PC-3 (cell line): Measurements from ENCODE around the gene HSD17B12. TPM values are rescaled to one million over a fixed set of nuclear protein-coding genes. Genes with fewer than 3 reads are reported as not detected.

ENCODE experiments used
- ATAC-seq: fragments of 200-7000 bp; cut with Tn5 transposase; 2 replicates; pipeline ENCODE4 v1.9.1; 2020; ENCODE audit warnings: mild to moderate bottlenecking, moderate library complexity
- BruUV-seq: library from RNA; stranded (reverse); fragments of 400-500 nt; replicated peaks from 2 replicates; lab custom pipeline; 2021; lab: Mats Ljungman, UMichigan
- CTCF ChIA-PET: fragments of 300-600 bp; sonication (Branson Sonifier 250); formaldehyde crosslinking; loops from one replicate; lab custom pipeline; 2022; ENCODE audit warnings: antibody characterized with exemption; lab: Charles Lee
- POLR2A ChIA-PET: fragments of 300-600 bp; sonication (Branson Sonifier 250); formaldehyde crosslinking; loops from one replicate; lab custom pipeline; 2022; ENCODE audit warnings: antibody characterized with exemption; ENCODE audit not compliant: unreplicated experiment; lab: Charles Lee
- DNase-seq: peaks from one replicate; pipeline ENCODE4 v3.0.0-alpha.2; 2015
- H2AFZ ChIP-seq: fragments of 300-600 bp; sonication (generic); 2 replicates; pipeline ENCODE4 v1.6.0; 2016; ENCODE audit warnings: antibody characterized with exemption, low read length
- H3F3A ChIP-seq: fragments of 300-600 bp; sonication (generic); one replicate; pipeline ENCODE4 v1.6.0; 2017; ENCODE audit warnings: antibody characterized with exemption, low read length, control low read depth, mild to moderate bottlenecking; ENCODE audit not compliant: unreplicated experiment
- H3K27ac ChIP-seq: fragments of 300-600 bp; sonication (generic); 2 replicates; pipeline ENCODE4 v1.5.1; 2016; ENCODE audit warnings: mild to moderate bottlenecking, low read length
- H3K27me3 ChIP-seq: fragments of 300-600 bp; sonication (generic); 2 replicates; pipeline ENCODE4 v1.6.1; 2016; ENCODE audit warnings: low read length, mixed read lengths
- H3K36me3 ChIP-seq: fragments of 300-600 bp; sonication (generic); 2 replicates; pipeline ENCODE4 v1.6.1; 2016; ENCODE audit warnings: low read depth, mixed run types, low read length, mixed read lengths
- H3K4me1 ChIP-seq: fragments of 300-600 bp; sonication (generic); 2 replicates; pipeline ENCODE4 v1.5.1; 2016; ENCODE audit warnings: low read length; ENCODE audit not compliant: insufficient read depth
- H3K4me2 ChIP-seq: fragments of 300-600 bp; sonication (generic); 2 replicates; pipeline ENCODE4 v1.6.0; 2016; ENCODE audit warnings: low read length
- H3K4me3 ChIP-seq: fragments of 300-600 bp; sonication (generic); 2 replicates; pipeline ENCODE4 v1.5.1; 2016; ENCODE audit warnings: mild to moderate bottlenecking, low read length, mixed read lengths
- H3K79me2 ChIP-seq: fragments of 300-600 bp; sonication (generic); 2 replicates; pipeline ENCODE4 v1.6.1; 2017; ENCODE audit warnings: low read length, mixed read lengths
- H3K9ac ChIP-seq: fragments of 300-600 bp; sonication (generic); 2 replicates; pipeline ENCODE4 v1.6.0; 2016; ENCODE audit warnings: mild to moderate bottlenecking, low read length
- H3K9me2 ChIP-seq: fragments of 300-600 bp; sonication (generic); replicated peaks from 2 replicates; pipeline ENCODE4 v1.6.1; 2016; ENCODE audit warnings: mixed run types, low read length, mixed read lengths
- H3K9me3 ChIP-seq: fragments of 300-600 bp; sonication (generic); 2 replicates; pipeline ENCODE4 v1.6.1; 2016; ENCODE audit warnings: low read length, mixed read lengths
- H4K20me1 ChIP-seq: fragments of 300-600 bp; sonication (generic); 2 replicates; pipeline ENCODE4 v1.6.1; 2016; ENCODE audit warnings: low read length, mixed read lengths
- EZH2 ChIP-seq: fragments of 300-600 bp; sonication (generic); IDR thresholded peaks from one replicate; pipeline ENCODE4 v1.6.1; 2017; ENCODE audit warnings: antibody characterized with exemption, mild to moderate bottlenecking, low read length; ENCODE audit not compliant: unreplicated experiment
- EZH2phosphoT487 ChIP-seq: fragments of 300-600 bp; sonication (generic); IDR thresholded peaks from 2 replicates; pipeline ENCODE4 v1.6.1; 2018; ENCODE audit warnings: mild to moderate bottlenecking, antibody characterized with exemption, low read length, borderline replicate concordance
- intact Hi-C: fragments of 100-400 bp; cut with micrococcal nuclease; formaldehyde crosslinking; loops from 2 replicates; pipeline ENCODE4 v1.9.0; 2023
- total RNA-seq: library from RNA; depleted of rRNA; stranded (reverse); fragments of >200 nt; gene quantifications from 2 replicates; pipeline ENCODE4 v1.2.3, GENCODE V29; 2014
- TF ChIP-seq, protein P1 (sequence below): fragments of 300-600 bp; sonication (generic); conservative IDR thresholded peaks from 2 replicates; pipeline ENCODE4 v1.5.1; 2017; ENCODE audit warnings: antibody characterized with exemption, low read depth, mild to moderate bottlenecking, low read length

Gene HSD17B12
- total RNA-seq, 1 experiment from 2014 or later = 77.6 TPM

- POLR2A ChIA-PET = no interaction called here
- no peak overlapping the region for H3K4me2 ChIP-seq
- CTCF ChIA-PET = no interaction called here
- H3K79me2 ChIP-seq = peaks cover 90% of the 10 kb centered on the region
- no peak overlapping the region for H3K27ac ChIP-seq
- no peak overlapping the region for H3K9ac ChIP-seq
- intact Hi-C loops = no loop called here
- ATAC-seq (no peak), DNase-seq (peak; percentile 4)
- peaks cover 19% of the 10 kb centered on the region for H3K36me3 ChIP-seq
- no peaks in the 10 kb centered on the region for H3K27me3 ChIP-seq
- H3K4me1 ChIP-seq = peaks cover 21% of the 10 kb centered on the region
- TF ChIP-seq EZH2 = no peak
- TF ChIP-seq, protein P1, sequence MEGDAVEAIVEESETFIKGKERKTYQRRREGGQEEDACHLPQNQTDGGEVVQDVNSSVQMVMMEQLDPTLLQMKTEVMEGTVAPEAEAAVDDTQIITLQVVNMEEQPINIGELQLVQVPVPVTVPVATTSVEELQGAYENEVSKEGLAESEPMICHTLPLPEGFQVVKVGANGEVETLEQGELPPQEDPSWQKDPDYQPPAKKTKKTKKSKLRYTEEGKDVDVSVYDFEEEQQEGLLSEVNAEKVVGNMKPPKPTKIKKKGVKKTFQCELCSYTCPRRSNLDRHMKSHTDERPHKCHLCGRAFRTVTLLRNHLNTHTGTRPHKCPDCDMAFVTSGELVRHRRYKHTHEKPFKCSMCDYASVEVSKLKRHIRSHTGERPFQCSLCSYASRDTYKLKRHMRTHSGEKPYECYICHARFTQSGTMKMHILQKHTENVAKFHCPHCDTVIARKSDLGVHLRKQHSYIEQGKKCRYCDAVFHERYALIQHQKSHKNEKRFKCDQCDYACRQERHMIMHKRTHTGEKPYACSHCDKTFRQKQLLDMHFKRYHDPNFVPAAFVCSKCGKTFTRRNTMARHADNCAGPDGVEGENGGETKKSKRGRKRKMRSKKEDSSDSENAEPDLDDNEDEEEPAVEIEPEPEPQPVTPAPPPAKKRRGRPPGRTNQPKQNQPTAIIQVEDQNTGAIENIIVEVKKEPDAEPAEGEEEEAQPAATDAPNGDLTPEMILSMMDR = 0 out of 2 replicates have a peak, but pooled peaks have one; percentile 22
- peaks cover 16% of the 10 kb centered on the region; the same call in 1 of the 2 replicates for H4K20me1 ChIP-seq
- H2AFZ ChIP-seq = no peak overlapping the region
- BruUV-seq = no TSS peak
- H3K4me3 ChIP-seq = no peak overlapping the region
- no peaks in the 10 kb centered on the region for H3F3A ChIP-seq
- H3K9me3 ChIP-seq = no peaks in the 10 kb centered on the region
- H3K9me2 ChIP-seq = no peaks in the 10 kb centered on the region
These were observed 4.9 kb downstream of the HSD17B12 start for GRCh38 chr11:43685440-43685839.

- Histone ChIP-seq H3K36me3 (peaks cover 19% of the 10 kb centered on the region), H3K9me2 (no peaks in the 10 kb centered on the region), H3K79me2 (peaks cover 92% of the 10 kb centered on the region), H3K4me1 (peaks cover 21% of the 10 kb centered on the region), H4K20me1 (peaks cover 16% of the 10 kb centered on the region; the same call in 1 of the 2 replicates), H3K9ac (no peak overlapping the region), H2AFZ (no peak overlapping the region), H3K9me3 (no peaks in the 10 kb centered on the region), H3K27ac (no peak overlapping the region), H3K4me2 (no peak overlapping the region), H3F3A (no peaks in the 10 kb centered on the region), H3K27me3 (no peaks in the 10 kb centered on the region), H3K4me3 (no peak overlapping the region)
- ATAC-seq (no peak), DNase-seq (no peak)
- TF ChIP-seq EZH2phosphoT487 (no peak), EZH2 (no peak)
- TF ChIP-seq, protein P1 = no peak
- no TSS peak for BruUV-seq
- ChIA-PET POLR2A (no interaction called here), CTCF (no interaction called here)
- intact Hi-C loops = no loop called here
These were observed 5.7 kb downstream of the HSD17B12 start for GRCh38 chr11:43686207-43686606.

- H2AFZ ChIP-seq = no peak overlapping the region
- peaks cover 19% of the 10 kb centered on the region for H3K36me3 ChIP-seq
- H3K79me2 ChIP-seq = peaks cover 92% of the 10 kb centered on the region
- no peak overlapping the region for H3K27ac ChIP-seq
- H3K9me2 ChIP-seq = no peaks in the 10 kb centered on the region
- no peaks in the 10 kb centered on the region for H3F3A ChIP-seq
- peaks cover 15% of the 10 kb centered on the region for H3K4me1 ChIP-seq
- intact Hi-C loops = no loop called here
- BruUV-seq = no TSS peak
- ATAC-seq = peak; percentile 54
- peaks cover 16% of the 10 kb centered on the region; the same call in 1 of the 2 replicates for H4K20me1 ChIP-seq
- no peak overlapping the region for H3K4me3 ChIP-seq
- no peak overlapping the region for H3K9ac ChIP-seq
- TF ChIP-seq EZH2phosphoT487 = no peak
- TF ChIP-seq, protein P1 = no peak
- no peaks in the 10 kb centered on the region for H3K27me3 ChIP-seq
- peak; percentile 23 for DNase-seq
- CTCF ChIA-PET = no interaction called here
- H3K4me2 ChIP-seq = no peak overlapping the region
- no peaks in the 10 kb centered on the region for H3K9me3 ChIP-seq
- POLR2A ChIA-PET = no interaction called here
These were observed 6.7 kb downstream of the HSD17B12 start for GRCh38 chr11:43687120-43687791.
